DOHH2 (cell line): ENCODE results near the gene MAGOH.

Experiments
- EZH2phosphoT487 ChIP-seq: fragments of 200-600 bp; sonication (generic); IDR thresholded peaks from 2 replicates; pipeline ENCODE4 v1.6.1; 2017; ENCODE audit warnings: borderline replicate concordance, mild to moderate bottlenecking, antibody characterized with exemption, low read length, moderate library complexity, mixed read lengths
- TF ChIP-seq, protein P1 (sequence below): fragments of 200-600 bp; sonication (generic); IDR thresholded peaks from one replicate; pipeline ENCODE4 v1.5.1; 2014; ENCODE audit warnings: antibody characterized with exemption, mild to moderate bottlenecking, low read depth, low read length; ENCODE audit not compliant: poor library complexity, severe bottlenecking

DNA sequence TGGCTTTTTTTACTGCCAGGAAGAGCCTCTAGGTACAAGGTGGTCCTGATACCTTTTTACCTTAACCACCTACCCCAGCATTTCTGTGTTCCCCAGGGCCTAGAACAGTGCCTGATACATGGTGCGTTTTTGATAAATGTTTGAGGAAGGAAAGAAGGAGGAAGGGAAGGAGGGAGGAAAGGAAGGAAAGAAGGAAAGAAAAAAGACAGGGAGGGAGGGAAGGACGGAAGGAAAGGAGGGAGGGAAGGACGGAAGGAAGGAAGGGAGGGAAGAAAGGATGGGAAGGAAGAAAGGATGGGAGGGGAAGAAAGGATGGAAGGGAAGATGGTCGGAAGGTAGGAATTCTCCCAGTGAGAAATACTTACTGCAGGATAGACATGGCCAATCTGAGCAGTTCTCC, 12.0 kb upstream of the MAGOH start:
- TF ChIP-seq, protein P1, sequence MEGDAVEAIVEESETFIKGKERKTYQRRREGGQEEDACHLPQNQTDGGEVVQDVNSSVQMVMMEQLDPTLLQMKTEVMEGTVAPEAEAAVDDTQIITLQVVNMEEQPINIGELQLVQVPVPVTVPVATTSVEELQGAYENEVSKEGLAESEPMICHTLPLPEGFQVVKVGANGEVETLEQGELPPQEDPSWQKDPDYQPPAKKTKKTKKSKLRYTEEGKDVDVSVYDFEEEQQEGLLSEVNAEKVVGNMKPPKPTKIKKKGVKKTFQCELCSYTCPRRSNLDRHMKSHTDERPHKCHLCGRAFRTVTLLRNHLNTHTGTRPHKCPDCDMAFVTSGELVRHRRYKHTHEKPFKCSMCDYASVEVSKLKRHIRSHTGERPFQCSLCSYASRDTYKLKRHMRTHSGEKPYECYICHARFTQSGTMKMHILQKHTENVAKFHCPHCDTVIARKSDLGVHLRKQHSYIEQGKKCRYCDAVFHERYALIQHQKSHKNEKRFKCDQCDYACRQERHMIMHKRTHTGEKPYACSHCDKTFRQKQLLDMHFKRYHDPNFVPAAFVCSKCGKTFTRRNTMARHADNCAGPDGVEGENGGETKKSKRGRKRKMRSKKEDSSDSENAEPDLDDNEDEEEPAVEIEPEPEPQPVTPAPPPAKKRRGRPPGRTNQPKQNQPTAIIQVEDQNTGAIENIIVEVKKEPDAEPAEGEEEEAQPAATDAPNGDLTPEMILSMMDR = no peak
- no peak for TF ChIP-seq EZH2phosphoT487
